Fibroblast of peridontal ligament (primary cell): ENCODE measurements around the gene B4GALT7.
"Not testable (repeated sequence)": the region's sequence is repeated elsewhere in the genome, so short reads cannot be mapped to it uniquely, and the experiment has no call there.

Source experiments
- DNase-seq: peaks from one replicate; pipeline ENCODE4 v3.0.0-alpha.2; 2010; ENCODE audit errors: extremely low read depth

B4GALT7 gene

GRCh38 chr5:177609076-177610059 is 9.4 kb downstream of the B4GALT7 start:
- DNase-seq, result no peak

GRCh38 chr5:177610131-177610769 is 10.3 kb downstream of the B4GALT7 start:
- DNase-seq, result no peak

GRCh38 chr5:177610770-177611445 is 11.0 kb downstream of the B4GALT7 start:
- DNase-seq, result no peak

- no peak for DNase-seq
These were observed 11.7 kb downstream of the B4GALT7 start for GRCh38 chr5:177611446-177612214.

GRCh38 chr5:177612215-177612673 is 12.3 kb downstream of the B4GALT7 start:
- no peak for DNase-seq

GRCh38 chr5:177620560-177620959 is 20.6 kb downstream of the B4GALT7 start:
- peak; percentile 4 for DNase-seq

DNA sequence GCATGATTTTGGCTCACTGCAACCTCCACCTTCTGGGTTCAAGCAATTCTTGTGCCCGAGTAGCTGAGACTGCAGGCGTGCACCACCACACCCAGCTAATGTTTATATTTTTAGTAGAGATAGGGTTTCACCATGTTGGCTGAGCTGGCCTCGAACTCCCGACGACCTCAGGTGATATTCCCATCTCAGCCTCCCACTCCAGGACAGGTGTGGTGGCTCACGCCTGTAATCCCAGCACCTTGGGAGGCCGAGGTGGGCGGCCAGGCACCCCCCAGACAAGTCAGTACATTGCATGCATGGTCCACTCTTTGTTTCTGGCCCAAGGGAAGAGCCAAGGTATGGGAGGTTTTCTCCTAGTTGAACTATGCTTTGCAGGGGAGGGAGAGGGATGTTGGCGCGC is 24.2 kb downstream of the B4GALT7 start:
- not testable (repeated sequence) for DNase-seq

- not testable (repeated sequence) for DNase-seq
These were observed 30.3 kb downstream of the B4GALT7 start for GRCh38 chr5:177630186-177630585.

GRCh38 chr5:177634912-177635311 is 35.0 kb downstream of the B4GALT7 start:
- not testable (repeated sequence) for DNase-seq

- DNase-seq, result not testable (repeated sequence)
These were observed 45.5 kb downstream of the B4GALT7 start for GRCh38 chr5:177645462-177645861.

- DNase-seq, result not testable (repeated sequence)
These were observed 51.3 kb downstream of the B4GALT7 start for GRCh38 chr5:177651235-177651634.

GRCh38 chr5:177657846-177658245 is 57.9 kb downstream of the B4GALT7 start:
- peak; percentile 15 for DNase-seq

- not testable (repeated sequence) for DNase-seq
These were observed 58.6 kb downstream of the B4GALT7 start for GRCh38 chr5:177658542-177658941.
